ENCODE data around the gene DECR2. TPM values are rescaled to one million over a fixed set of nuclear protein-coding genes. Genes with fewer than 3 reads are reported as not detected.

DECR2 gene
- total and polyA plus RNA-seq, 10 of the 15 experiments (the other 5 are each of a cell fraction or from before 2014, with no cell fraction given) = 0.53 to 20.3 (median 6.0) TPM

GRCh38 chr16:391885-392335, 9.8 kb upstream of the DECR2 start:
- Histone ChIP-seq H3K4me2 (ENCODE audit: control insufficient read depth, insufficient read depth) (no peak overlapping the region), H3K9ac (ENCODE audit: control insufficient read depth, insufficient read depth, low read length) (no peak overlapping the region), H3K9me3 (replicated peaks; ENCODE audit: control insufficient read depth, insufficient read depth, low read length) (no peaks in the 10 kb centered on the region; the same call in 2 of the 3 replicates), H3K36me3 (ENCODE audit: control insufficient read depth in 2 of 2, insufficient read depth in 2 of 2, low read length in 1 of 2) (no peaks in the 10 kb centered on the region), H3K27ac (ENCODE audit: control insufficient read depth, insufficient read depth) (no peak overlapping the region), H3K4me1 (ENCODE audit: control insufficient read depth, insufficient read depth, low read length) (peaks cover 8% of the 10 kb centered on the region; the same call in 1 of the 2 replicates), H3K79me2 (ENCODE audit: control insufficient read depth, insufficient read depth, low read length) (no peaks in the 10 kb centered on the region; the same call in 1 of the 2 replicates), H4K20me1 (ENCODE audit: control insufficient read depth, insufficient read depth) (no peaks in the 10 kb centered on the region), H3K4me3 (no peak overlapping the region), H3K27me3 (replicated peaks in 1 of 2; ENCODE audit: control insufficient read depth in 2 of 2, insufficient read depth in 2 of 2, low read length in 1 of 2) (no peaks in the 10 kb centered on the region), H2AFZ (ENCODE audit: control insufficient read depth, low read depth, low read length) (no peak overlapping the region)
- SMC1A ChIA-PET (ENCODE audit: uncharacterized antibody, unreplicated experiment) = interaction anchor here (0.7 kb wide), 1 partner anchor 23 kb away, joined by 3 read pairs; no protein-coding TSS in a partner anchor
- POLR2A ChIA-PET = interaction anchor here (0.6 kb wide), 1 partner anchor 16 kb away, joined by 3 read pairs; no protein-coding TSS in a partner anchor
- WGBS (ENCODE audit: insufficient coverage, insufficient replicate concordance, low lambda C conversion rate, missing lambda C conversion rate) = 53% methylated on average over 7 of the region's 7 CpGs
- ATAC-seq (peak; percentile 91), FAIRE-seq (no peak), DNase-seq (ENCODE audit: low read depth, low spot score) (no peak)
- BruUV-seq (replicated peaks) = no TSS peak
- in situ Hi-C loops (cut with MboI) = loop anchor here (10.0 kb wide), 1 partner anchor 273 kb away; the partner anchor contains the start of gene RHOT2
- CTCF ChIA-PET = interaction anchor here (0.6 to 1.8 kb wide), 6 partner anchors 9 to 110 kb away, joined by 3 to 5 read pairs (median 3); partner anchors contain the start of gene DECR2
- intact Hi-C loops (cut with micrococcal nuclease; ENCODE audit: unreplicated experiment) = loop anchor here (10.0 kb wide), 2 partner anchors 103 to 273 kb away; partner anchors contain the start of gene RHOT2
- RAD21 ChIA-PET (ENCODE audit: unreplicated experiment) = interaction anchor here (0.7 kb wide), 1 partner anchor 65 kb away, joined by 3 read pairs; no protein-coding TSS in a partner anchor
- TF ChIP-seq SRF (IDR thresholded peaks at IDR 0.05; ENCODE audit: low read depth in 2 of 2, low read length in 2 of 2) (no peak), ESRRA (IDR thresholded peaks at IDR 0.05; ENCODE audit: low read length) (no peak), RELA (IDR thresholded peaks at IDR 0.05; ENCODE audit: borderline replicate concordance, partially characterized antibody) (no peak), MTA3 (IDR thresholded peaks at IDR 0.05; ENCODE audit: borderline replicate concordance, low read length) (no peak), BRCA1 (IDR thresholded peaks at IDR 0.05; ENCODE audit: low read depth, low read length) (no peak), LARP7 (IDR thresholded peaks at IDR 0.05) (no peak), PAX5 (IDR thresholded peaks at IDR 0.05; ENCODE audit: borderline replicate concordance, low read depth, low read length) (no peak), MAX (IDR thresholded peaks at IDR 0.05; ENCODE audit: low read depth, low read length) (no peak), PAX8 (IDR thresholded peaks at IDR 0.05) (no peak), JUNB (IDR thresholded peaks at IDR 0.05) (no peak), GABPA (IDR thresholded peaks at IDR 0.05; ENCODE audit: low read depth) (no peak), IRF4 (IDR thresholded peaks at IDR 0.05; ENCODE audit: low read depth, low read length) (no peak), NR2C1 (IDR thresholded peaks at IDR 0.05) (no peak), IKZF1 (conservative IDR thresholded peaks at IDR 0.05) (0 out of 2 replicates have a peak, but pooled peaks have one; percentile 21), NR2F1 (conservative IDR thresholded peaks at IDR 0.05) (no peak), TAF1 (IDR thresholded peaks at IDR 0.05; ENCODE audit: borderline replicate concordance, low read depth, low read length) (no peak)
- TF ChIP-seq, protein P1, sequence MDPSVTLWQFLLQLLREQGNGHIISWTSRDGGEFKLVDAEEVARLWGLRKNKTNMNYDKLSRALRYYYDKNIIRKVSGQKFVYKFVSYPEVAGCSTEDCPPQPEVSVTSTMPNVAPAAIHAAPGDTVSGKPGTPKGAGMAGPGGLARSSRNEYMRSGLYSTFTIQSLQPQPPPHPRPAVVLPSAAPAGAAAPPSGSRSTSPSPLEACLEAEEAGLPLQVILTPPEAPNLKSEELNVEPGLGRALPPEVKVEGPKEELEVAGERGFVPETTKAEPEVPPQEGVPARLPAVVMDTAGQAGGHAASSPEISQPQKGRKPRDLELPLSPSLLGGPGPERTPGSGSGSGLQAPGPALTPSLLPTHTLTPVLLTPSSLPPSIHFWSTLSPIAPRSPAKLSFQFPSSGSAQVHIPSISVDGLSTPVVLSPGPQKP (IDR thresholded peaks at IDR 0.05; ENCODE audit: low read depth, low read length) = no peak
- TF ChIP-seq, protein P2, sequence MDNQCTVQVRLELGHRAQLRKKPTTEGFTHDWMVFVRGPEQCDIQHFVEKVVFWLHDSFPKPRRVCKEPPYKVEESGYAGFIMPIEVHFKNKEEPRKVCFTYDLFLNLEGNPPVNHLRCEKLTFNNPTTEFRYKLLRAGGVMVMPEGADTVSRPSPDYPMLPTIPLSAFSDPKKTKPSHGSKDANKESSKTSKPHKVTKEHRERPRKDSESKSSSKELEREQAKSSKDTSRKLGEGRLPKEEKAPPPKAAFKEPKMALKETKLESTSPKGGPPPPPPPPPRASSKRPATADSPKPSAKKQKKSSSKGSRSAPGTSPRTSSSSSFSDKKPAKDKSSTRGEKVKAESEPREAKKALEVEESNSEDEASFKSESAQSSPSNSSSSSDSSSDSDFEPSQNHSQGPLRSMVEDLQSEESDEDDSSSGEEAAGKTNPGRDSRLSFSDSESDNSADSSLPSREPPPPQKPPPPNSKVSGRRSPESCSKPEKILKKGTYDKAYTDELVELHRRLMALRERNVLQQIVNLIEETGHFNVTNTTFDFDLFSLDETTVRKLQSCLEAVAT (IDR thresholded peaks at IDR 0.05) = no peak
- TF ChIP-seq, protein P3, sequence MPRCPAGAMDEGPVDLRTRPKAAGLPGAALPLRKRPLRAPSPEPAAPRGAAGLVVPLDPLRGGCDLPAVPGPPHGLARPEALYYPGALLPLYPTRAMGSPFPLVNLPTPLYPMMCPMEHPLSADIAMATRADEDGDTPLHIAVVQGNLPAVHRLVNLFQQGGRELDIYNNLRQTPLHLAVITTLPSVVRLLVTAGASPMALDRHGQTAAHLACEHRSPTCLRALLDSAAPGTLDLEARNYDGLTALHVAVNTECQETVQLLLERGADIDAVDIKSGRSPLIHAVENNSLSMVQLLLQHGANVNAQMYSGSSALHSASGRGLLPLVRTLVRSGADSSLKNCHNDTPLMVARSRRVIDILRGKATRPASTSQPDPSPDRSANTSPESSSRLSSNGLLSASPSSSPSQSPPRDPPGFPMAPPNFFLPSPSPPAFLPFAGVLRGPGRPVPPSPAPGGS (IDR thresholded peaks at IDR 0.05; ENCODE audit: borderline replicate concordance, insufficient read depth, low read depth, low read length, poor library complexity, severe bottlenecking) = no peak

All from GM12878 (cell line).